GM18861 (cell line): Measurements from ENCODE around the gene ASXL1.
A peak's percentile ranks its signal among the peaks of the same experiment; 100 is the strongest.

Experiments used
- ATAC-seq: cut with Tn5 transposase; IDR thresholded peaks from one replicate; pipeline ENCODE4 v1.9.1; 2021; ENCODE audit not compliant: unreplicated experiment

The ASXL1 gene

GRCh38 chr20:32477594-32478512 is 119.7 kb downstream of the ASXL1 start:
- ATAC-seq = no peak

- no peak for ATAC-seq
These were observed 120.4 kb downstream of the ASXL1 start for GRCh38 chr20:32478576-32478975.

GRCh38 chr20:32479012-32479411 is 120.9 kb downstream of the ASXL1 start:
- no peak for ATAC-seq

DNA sequence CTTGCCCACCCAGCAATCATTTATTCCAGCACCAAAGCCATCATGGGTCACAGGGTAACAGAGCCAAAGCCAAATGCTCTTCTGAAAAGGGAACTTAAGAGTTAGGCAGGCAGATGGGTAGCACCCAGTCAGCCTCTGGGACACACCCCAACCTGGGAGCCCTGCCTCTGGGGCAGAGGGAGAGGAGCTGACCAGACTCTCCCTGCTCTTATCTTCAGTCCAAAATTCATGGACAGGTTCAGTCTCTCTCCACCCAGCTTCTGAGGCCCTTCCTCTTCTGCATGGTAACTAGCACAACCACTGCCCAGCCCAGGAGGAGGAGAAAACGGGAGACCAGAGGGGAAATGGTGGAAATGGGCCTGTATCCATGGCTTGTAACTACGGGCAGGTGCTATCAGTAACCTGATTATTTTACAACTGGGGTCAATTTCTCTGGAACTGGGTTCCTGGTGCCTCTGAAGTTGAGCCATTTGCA is 121.6 kb downstream of the ASXL1 start:
- no peak for ATAC-seq

DNA sequence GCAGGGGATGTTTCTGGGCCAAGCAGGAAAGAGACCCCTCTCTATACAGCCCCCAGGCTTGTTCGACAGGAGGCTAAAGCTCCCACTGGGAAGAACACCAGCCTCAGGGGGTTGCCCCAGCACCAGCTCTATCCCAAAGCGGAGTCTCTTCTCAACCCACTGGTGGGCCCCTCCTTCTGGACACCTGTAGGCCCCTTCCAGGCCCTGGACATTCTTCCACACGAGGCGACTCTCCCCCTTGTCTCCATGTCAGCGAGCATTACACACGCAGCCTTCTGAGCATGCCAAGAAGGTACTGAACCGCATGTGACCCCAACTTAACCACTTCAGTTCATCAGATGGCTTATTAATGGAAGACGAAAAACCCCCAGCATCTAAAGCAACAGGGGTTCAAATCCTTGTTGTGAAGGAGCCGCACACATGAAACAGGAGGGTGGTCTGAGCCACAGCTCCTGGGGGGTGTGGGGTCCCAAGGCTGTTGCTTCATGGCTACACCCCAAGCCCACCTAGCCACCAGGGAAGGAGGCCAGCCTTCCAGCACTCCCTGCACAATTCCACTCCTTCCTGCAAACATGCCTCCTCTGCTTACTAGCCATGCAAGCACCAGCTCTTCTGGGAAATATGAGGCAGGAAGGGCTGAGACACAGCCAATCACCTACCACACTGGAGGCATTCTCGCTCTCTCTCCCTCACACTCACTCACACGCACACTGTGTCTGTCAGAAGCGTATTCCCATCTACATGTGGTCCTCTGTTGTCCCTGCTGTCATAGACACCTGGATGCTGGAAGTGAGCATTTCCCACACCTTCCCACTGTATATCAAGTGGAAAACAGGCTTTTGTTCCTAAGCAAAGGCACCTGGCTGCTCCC is 122.5 kb downstream of the ASXL1 start:
- ATAC-seq = no peak

GRCh38 chr20:32481311-32482142 is 123.4 kb downstream of the ASXL1 start:
- no peak for ATAC-seq

- ATAC-seq = no peak
These were observed 124.0 kb downstream of the ASXL1 start for GRCh38 chr20:32482143-32482441.

- ATAC-seq = no peak
These were observed 124.5 kb downstream of the ASXL1 start for GRCh38 chr20:32482442-32483261.

DNA sequence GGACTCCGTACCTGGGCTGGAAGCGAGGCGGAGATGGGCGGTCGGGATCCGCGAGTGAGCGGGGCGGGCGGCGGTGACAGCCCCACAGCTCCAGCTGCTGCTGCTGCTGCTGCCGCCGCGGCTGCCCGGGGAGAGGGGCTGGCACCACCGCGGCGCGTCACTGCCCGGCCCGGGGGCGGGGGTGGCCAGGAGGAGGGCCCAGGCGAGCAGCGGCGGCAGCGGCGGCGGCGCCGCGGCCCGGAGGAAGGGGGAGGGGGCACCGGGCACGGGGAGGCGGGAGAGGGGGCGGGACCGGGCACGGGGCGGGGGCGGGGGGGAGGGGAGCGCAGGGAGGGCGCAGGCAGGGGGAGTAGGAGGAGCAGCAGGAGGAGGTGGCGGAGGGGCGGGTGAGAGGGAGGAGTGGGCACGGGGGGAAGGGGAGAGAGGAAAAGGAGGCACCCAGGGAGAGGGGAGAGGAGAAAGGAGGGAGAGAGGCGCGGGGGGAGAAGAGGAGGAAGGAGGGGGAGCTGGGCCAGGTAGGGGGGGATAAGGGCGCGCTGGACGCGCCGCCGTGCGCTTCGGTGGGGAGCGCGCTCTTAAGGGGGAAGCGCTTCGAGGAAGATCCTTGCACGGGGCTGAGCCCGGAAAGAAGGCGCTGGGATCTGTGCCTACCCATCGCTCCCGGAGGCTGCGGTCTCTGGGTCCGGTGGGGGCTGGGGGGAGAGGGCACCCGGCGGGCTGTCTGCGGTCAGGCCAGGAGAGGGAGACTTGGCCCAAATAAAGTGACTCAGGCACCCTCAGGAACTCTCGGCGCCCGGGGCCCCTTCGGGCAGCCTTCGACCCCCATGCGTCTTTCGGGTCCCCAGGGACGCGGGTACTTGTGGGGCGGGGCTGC is 125.5 kb downstream of the ASXL1 start:
- no peak for ATAC-seq

DNA sequence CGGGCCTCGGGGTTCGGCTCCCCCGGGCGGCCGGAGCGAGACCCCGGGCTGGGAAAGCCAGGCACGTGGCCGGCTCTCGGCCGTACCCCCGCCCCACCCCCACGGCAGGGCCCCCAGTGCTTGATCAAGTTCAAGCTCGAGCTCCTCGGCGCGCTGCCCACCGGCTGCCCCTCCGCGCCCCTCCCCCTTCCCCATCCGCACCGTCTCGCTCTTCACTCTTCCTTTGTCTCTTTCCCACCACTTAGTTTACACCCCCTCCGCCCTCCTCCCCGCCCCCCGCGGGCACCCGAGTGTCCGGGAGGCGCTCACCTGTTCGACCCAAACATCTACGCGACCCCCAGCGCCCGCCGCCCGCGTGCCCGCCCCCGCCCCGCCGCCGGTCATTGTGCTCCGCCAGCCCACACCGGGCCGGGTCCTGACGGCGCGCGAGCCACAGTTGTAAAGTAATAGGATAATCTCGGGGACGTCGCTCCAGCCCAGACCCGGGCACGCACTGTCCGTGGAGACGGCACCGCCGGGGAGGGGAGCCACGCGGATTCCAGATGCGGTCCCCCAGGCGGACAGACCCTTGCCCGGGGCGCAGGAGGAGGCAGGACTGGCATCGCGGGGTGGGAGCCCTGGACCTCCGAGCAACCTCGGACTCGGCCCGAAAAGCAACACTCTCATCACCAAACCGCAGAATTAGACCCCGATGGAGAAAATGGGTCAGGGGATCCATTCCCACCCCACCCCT is 126.3 kb downstream of the ASXL1 start:
- no peak for ATAC-seq

- ATAC-seq = peak; percentile 74
These were observed 127.0 kb downstream of the ASXL1 start for GRCh38 chr20:32484958-32485769.

DNA sequence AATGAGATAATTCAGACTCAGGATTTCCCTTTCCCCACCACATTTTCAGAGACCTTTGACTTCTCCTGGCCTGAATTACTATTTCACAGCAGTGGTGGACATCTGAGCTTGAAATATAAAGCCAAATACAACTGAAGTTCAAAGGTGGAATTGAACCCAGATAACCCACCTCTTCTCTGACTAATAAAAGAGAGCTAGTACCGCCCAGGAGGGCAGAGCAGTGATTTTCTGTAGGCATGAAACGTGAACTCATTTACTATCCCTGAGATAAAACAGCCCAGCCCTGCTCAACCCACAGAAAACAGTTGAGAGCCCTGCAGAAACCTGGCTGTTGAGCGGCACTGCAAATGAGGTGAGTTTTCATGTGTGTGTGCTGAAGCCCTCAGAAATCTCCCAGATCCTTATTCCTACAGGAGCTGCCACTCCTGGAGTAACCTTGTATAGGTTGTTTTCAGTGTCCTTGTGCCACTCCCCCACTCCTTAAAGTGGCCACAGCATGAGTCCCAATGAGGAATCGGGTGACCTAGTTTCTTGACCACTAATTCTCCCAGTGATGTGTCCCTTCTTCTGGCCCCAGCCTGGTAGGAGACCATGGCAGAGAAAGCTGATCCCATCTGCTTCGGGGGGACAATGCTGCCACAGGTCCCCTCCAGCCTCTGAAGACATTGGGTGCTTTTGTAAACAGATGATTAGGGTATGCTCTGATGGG is 127.8 kb downstream of the ASXL1 start:
- ATAC-seq = no peak

- ATAC-seq = no peak
These were observed 129.2 kb downstream of the ASXL1 start for GRCh38 chr20:32487381-32487780.

- ATAC-seq = no peak
These were observed 130.1 kb downstream of the ASXL1 start for GRCh38 chr20:32488066-32488838.
